Measurements from ENCODE around the gene HFE. TPM values are rescaled to one million over a fixed set of nuclear protein-coding genes. Genes with fewer than 3 reads are reported as not detected.

HFE gene
- total RNA-seq, 1 donor from 2014 or later = 3.4 TPM

DNA sequence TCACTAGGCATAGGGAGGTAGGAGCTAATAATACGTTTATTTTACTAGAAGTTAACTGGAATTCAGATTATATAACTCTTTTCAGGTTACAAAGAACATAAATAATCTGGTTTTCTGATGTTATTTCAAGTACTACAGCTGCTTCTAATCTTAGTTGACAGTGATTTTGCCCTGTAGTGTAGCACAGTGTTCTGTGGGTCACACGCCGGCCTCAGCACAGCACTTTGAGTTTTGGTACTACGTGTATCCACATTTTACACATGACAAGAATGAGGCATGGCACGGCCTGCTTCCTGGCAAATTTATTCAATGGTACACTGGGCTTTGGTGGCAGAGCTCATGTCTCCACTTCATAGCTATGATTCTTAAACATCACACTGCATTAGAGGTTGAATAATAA is 1.1 kb downstream of the HFE start:
- TF ChIP-seq, protein P1, sequence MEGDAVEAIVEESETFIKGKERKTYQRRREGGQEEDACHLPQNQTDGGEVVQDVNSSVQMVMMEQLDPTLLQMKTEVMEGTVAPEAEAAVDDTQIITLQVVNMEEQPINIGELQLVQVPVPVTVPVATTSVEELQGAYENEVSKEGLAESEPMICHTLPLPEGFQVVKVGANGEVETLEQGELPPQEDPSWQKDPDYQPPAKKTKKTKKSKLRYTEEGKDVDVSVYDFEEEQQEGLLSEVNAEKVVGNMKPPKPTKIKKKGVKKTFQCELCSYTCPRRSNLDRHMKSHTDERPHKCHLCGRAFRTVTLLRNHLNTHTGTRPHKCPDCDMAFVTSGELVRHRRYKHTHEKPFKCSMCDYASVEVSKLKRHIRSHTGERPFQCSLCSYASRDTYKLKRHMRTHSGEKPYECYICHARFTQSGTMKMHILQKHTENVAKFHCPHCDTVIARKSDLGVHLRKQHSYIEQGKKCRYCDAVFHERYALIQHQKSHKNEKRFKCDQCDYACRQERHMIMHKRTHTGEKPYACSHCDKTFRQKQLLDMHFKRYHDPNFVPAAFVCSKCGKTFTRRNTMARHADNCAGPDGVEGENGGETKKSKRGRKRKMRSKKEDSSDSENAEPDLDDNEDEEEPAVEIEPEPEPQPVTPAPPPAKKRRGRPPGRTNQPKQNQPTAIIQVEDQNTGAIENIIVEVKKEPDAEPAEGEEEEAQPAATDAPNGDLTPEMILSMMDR (IDR thresholded peaks at IDR 0.05; ENCODE audit: borderline replicate concordance) = no peak
- H3K9me3 ChIP-seq (replicated peaks) = no peaks in the 10 kb centered on the region
- intact Hi-C loops (cut with micrococcal nuclease) = no loop called here
- H3K4me1 ChIP-seq = peaks cover 32% of the 10 kb centered on the region
- DNase-seq = peak; percentile 47
- no peaks in the 10 kb centered on the region for H3K27me3 ChIP-seq (ENCODE audit: low read depth)
- H3K4me3 ChIP-seq = peak overlapping the region; percentile 80
- no peaks in the 10 kb centered on the region for H3K36me3 ChIP-seq
- peak overlapping the region; percentile 91 for H3K27ac ChIP-seq (replicated peaks)

DNA sequence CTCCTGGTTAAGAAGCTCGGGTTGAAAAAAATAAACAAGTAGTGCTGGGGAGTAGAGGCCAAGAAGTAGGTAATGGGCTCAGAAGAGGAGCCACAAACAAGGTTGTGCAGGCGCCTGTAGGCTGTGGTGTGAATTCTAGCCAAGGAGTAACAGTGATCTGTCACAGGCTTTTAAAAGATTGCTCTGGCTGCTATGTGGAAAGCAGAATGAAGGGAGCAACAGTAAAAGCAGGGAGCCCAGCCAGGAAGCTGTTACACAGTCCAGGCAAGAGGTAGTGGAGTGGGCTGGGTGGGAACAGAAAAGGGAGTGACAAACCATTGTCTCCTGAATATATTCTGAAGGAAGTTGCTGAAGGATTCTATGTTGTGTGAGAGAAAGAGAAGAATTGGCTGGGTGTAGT is 2.0 kb downstream of the HFE start:
- Histone ChIP-seq H3K27me3 (ENCODE audit: low read depth) (no peaks in the 10 kb centered on the region), H3K9me3 (replicated peaks) (no peaks in the 10 kb centered on the region), H3K4me3 (no peak overlapping the region), H3K4me1 (peaks cover 32% of the 10 kb centered on the region), H3K27ac (replicated peaks) (peak overlapping the region; percentile 91), H3K36me3 (no peaks in the 10 kb centered on the region)
- intact Hi-C loops (cut with micrococcal nuclease) = no loop called here
- DNase-seq = no peak
- TF ChIP-seq, protein P1 (IDR thresholded peaks at IDR 0.05; ENCODE audit: borderline replicate concordance) = no peak

DNA sequence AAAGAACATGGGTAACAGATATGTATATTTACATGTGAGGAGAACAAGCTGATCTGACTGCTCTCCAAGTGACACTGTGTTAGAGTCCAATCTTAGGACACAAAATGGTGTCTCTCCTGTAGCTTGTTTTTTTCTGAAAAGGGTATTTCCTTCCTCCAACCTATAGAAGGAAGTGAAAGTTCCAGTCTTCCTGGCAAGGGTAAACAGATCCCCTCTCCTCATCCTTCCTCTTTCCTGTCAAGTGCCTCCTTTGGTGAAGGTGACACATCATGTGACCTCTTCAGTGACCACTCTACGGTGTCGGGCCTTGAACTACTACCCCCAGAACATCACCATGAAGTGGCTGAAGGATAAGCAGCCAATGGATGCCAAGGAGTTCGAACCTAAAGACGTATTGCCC is 5.2 kb downstream of the HFE start:
- H3K27ac ChIP-seq (replicated peaks) = no peak overlapping the region
- H3K4me3 ChIP-seq = no peak overlapping the region
- intact Hi-C loops (cut with micrococcal nuclease) = no loop called here
- peaks cover 25% of the 10 kb centered on the region for H3K4me1 ChIP-seq
- TF ChIP-seq, protein P1 (IDR thresholded peaks at IDR 0.05; ENCODE audit: borderline replicate concordance) = no peak
- DNase-seq = no peak
- no peaks in the 10 kb centered on the region for H3K36me3 ChIP-seq
- no peaks in the 10 kb centered on the region for H3K27me3 ChIP-seq (ENCODE audit: low read depth)
- H3K9me3 ChIP-seq (replicated peaks) = no peaks in the 10 kb centered on the region

DNA sequence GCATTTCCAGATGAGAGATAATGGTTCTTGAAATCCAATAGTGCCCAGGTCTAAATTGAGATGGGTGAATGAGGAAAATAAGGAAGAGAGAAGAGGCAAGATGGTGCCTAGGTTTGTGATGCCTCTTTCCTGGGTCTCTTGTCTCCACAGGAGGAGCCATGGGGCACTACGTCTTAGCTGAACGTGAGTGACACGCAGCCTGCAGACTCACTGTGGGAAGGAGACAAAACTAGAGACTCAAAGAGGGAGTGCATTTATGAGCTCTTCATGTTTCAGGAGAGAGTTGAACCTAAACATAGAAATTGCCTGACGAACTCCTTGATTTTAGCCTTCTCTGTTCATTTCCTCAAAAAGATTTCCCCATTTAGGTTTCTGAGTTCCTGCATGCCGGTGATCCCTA is 6.8 kb downstream of the HFE start:
- Histone ChIP-seq H3K4me1 (peaks cover 9% of the 10 kb centered on the region), H3K4me3 (no peak overlapping the region), H3K9me3 (replicated peaks) (no peaks in the 10 kb centered on the region), H3K36me3 (no peaks in the 10 kb centered on the region), H3K27ac (replicated peaks) (no peak overlapping the region), H3K27me3 (ENCODE audit: low read depth) (no peaks in the 10 kb centered on the region)
- no peak for DNase-seq
- TF ChIP-seq, protein P1 (IDR thresholded peaks at IDR 0.05; ENCODE audit: borderline replicate concordance) = no peak
- intact Hi-C loops (cut with micrococcal nuclease) = no loop called here

DNA sequence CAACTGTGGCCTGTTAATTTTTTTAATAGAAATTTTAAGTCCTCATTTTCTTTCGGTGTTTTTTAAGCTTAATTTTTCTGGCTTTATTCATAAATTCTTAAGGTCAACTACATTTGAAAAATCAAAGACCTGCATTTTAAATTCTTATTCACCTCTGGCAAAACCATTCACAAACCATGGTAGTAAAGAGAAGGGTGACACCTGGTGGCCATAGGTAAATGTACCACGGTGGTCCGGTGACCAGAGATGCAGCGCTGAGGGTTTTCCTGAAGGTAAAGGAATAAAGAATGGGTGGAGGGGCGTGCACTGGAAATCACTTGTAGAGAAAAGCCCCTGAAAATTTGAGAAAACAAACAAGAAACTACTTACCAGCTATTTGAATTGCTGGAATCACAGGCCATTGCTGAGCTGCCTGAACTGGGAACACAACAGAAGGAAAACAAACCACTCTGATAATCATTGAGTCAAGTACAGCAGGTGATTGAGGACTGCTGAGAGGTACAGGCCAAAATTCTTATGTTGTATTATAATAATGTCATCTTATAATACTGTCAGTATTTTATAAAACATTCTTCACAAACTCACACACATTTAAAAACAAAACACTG is 10.1 kb downstream of the HFE start:
- Histone ChIP-seq H3K4me3 (no peak overlapping the region), H3K36me3 (no peaks in the 10 kb centered on the region), H3K9me3 (replicated peaks) (no peaks in the 10 kb centered on the region), H3K4me1 (no peaks in the 10 kb centered on the region), H3K27me3 (ENCODE audit: low read depth) (no peaks in the 10 kb centered on the region), H3K27ac (replicated peaks) (no peak overlapping the region)
- no peak for DNase-seq
- intact Hi-C loops (cut with micrococcal nuclease) = loop anchor here (1.0 kb wide), 1 partner anchor 31 kb away; no protein-coding TSS in a partner anchor
- TF ChIP-seq, protein P1 (IDR thresholded peaks at IDR 0.05; ENCODE audit: borderline replicate concordance) = peak; percentile 87
